Right kidney (tissue), 1 donor: ENCODE measurements around the gene PLXND1.

ENCODE experiments used
- DNase-seq: peaks from one replicate; pipeline ENCODE4 v3.0.0-alpha.2; 2016

Gene PLXND1

DNA sequence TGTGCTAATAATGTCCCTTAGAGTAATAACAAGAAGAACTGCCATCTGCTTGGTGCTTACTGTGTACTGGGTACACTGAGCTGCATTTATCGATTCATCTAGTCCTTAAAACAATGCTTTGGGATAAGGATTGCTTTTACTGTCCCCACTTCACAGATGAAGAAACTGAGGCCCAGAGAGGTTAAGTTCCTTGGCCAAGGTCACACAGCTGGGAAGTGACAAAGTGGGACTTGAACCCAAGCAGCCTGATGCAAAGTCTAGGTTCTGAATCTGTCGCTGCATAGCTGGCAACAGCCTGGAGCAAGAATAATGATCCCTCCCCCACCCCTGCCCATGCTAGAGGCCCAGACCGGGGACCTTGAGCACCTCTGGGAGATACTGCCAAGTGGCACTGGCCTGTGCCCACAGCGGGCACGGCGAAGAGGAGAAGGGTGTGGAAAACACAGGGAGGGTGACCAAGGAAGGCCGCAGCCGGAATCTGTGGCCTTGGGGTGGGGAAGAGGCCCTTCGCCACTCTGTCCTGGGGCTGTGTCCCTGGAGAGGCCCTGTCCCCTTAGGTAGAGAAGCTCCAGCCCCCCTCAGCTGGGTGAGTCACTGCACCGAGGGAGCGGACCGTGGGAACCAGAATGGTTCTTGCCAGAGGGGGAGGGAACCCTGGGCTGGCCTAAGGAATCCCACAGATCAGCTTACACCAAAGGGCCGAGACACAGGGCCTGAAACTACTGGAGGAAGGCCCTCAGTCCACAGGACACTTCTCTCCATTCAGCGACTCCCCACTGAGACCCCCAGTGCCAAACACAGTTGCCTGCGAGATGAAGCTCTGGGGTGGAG lies 3.5 kb downstream of the PLXND1 start:
- no peak for DNase-seq

DNA sequence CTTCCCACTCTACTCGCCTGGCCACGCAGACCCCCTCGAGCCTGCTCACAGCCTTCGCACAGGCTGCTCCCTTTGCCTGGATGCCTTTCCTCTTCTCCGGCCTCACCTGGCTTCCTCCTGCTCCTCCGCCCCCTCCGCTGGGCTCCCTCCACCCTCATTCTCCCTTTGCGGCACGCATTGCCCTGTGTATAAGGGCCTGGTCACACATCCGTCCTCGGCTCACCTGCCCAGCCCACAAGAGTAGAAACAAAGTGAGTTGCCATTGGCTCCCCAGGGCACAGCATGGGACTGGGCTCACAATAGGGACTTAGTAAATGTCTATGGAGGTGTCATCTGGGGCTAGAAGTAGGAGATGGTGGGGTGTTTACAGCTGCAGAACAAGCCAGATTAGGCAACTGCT lies 4.2 kb downstream of the PLXND1 start:
- no peak for DNase-seq

DNA sequence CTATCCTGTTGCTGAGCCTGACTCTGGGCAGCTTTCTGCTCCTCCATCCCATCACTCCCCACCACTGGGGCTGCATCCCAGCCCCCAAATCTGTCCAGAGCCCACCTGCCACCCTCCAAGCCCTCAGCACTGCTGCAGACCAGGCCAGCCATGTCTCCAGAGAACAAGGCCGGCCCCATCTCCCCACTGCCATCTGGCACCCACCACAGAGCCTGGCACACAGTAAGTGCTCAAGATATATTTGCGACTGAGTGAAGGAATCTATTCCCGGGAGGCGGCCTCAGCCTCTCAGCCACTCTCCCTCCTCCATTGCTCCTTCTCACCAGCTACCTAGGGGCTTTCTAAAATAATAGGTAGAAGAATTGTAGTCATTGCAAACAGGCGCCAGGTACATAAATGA lies 4.8 kb downstream of the PLXND1 start:
- no peak for DNase-seq

DNA sequence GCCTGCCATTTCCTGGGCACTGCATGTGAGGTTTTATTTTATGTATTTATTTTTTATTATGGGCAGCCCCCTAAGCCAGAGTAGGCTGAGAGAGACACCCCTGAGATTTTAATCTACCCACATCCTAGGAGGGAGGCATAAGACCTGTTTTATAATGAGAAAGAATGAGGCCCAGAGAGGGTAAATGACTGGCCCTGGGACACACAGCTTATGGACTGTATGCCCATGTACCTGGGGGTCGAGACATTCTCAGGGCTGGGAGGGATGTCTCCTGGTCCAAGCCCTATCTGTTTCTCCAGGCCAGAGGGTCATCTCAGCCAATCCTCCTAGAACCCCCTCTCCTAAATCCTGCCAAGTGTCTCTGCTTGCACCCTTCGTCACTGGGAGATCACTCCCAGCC lies 6.1 kb downstream of the PLXND1 start:
- no peak for DNase-seq

DNA sequence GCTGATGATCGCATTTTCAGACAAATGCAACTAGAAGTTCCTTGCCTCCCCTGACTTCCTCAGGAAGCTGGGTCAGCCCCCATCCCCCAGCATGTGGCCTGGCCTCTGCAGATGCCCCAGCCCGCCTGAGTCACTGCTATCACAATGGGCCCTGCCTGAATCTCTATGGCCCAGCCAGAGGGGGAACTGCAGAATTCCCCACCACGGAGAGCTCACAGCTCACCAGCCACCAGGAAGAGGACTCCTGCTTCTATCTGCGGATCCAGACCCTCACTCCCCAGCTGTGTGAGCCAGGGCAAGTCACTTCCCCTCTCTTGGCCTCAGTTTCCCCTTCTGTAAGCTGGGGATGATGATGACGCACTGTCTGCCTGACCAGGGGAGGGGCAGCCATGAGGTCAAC lies 6.9 kb downstream of the PLXND1 start:
- no peak for DNase-seq

DNA sequence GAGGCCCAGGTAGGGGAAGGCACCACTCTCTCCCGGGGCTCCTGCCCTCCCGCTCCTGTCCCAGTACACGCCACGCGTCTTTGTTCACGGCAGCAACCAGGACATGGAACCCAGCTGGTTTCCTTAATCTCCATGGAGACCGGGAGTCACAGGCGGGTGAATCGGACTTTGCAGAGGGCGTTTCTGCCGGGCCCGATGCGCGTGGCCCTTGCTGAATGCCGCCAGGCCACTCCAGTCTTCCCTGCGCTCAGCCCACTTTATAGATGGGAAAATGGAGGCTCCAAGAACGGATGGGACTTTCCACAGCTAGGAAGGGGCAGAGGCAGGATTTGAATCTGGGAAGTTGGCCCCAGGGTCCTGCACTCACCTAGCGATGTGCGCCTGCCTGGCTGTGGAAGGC lies 7.4 kb downstream of the PLXND1 start:
- no peak for DNase-seq

DNA sequence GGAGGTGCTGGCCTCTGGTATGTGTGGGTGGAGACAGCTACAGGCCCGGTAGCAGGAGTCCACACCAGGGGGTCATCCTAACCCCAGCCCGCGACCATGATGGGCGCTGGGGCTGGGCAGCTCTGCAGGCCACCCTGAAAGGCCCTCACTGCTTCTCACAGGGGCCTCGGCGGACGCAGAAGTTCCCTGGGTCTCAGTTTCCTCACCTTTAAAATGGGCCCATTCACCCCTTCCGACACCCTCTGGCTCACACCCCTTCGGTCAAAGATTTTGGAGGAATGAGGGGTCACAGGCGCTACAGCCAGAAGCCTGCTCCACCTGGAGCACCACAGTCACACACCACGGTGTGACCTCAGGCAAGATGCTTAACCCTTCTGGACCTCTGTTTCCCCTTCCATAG lies 8.0 kb downstream of the PLXND1 start:
- DNase-seq = no peak

DNA sequence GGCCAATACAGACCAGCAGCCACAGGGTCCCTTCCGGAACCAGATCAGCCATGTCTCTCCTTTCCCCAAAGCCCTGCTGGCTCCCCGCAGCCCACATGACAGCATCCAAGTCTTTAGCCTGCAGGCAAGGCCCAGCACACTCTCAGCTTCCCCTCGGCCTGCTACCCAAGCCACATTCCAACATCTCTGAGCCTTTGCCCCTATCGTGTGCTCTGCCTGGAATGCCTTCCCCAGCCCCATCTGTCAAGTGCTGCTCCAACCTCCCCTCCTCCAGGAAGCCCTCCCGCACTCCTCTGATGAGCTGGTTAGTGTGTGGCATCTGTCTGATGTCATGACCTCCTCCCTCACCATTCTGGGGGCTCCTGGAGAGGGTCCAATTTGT lies 8.5 kb downstream of the PLXND1 start:
- DNase-seq = no peak

DNA sequence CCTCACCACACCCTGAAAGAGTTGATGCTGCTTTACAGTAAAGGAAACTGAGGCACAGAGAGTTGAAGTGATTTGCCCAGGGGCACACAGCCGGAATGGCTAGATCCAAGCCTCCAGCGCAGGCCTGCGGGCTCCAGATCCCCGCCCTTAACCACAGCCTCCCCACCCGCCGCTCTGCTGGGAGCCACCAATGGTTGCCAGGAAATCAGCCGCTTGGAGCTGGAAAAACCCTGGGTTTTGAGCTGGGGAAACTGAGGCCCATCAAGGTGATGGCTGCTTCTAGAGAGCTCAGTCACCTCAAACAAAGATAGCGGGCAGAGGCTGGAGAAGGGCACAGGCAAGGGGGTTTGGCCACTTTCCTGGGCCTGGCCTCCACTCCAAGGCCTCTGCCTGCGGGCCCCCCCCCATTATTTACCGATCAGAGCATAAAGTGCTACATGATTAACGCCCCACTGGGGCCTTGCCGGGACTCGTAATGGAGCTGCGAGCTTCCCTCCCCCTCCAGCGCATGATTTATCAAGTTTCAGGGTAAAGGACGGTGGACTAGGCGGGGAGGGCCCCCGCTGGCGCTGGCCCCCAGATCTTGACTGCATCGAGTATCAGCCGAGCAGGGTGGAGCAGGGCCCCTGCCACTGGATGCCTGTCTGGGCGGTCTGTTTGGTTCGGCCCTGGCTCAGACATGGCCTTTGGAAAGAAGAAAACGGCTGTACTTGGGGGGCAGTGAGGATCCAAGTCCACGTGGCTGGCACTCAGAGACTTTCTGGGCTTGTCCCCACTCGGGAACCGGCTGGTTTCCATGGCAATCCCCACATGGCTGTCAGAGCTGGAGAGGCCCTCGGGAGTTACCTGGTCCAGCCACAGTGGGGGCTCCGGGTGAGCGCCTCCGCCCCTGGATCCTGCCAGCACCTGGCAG lies 9.1 kb downstream of the PLXND1 start:
- peak; percentile 70 for DNase-seq

DNA sequence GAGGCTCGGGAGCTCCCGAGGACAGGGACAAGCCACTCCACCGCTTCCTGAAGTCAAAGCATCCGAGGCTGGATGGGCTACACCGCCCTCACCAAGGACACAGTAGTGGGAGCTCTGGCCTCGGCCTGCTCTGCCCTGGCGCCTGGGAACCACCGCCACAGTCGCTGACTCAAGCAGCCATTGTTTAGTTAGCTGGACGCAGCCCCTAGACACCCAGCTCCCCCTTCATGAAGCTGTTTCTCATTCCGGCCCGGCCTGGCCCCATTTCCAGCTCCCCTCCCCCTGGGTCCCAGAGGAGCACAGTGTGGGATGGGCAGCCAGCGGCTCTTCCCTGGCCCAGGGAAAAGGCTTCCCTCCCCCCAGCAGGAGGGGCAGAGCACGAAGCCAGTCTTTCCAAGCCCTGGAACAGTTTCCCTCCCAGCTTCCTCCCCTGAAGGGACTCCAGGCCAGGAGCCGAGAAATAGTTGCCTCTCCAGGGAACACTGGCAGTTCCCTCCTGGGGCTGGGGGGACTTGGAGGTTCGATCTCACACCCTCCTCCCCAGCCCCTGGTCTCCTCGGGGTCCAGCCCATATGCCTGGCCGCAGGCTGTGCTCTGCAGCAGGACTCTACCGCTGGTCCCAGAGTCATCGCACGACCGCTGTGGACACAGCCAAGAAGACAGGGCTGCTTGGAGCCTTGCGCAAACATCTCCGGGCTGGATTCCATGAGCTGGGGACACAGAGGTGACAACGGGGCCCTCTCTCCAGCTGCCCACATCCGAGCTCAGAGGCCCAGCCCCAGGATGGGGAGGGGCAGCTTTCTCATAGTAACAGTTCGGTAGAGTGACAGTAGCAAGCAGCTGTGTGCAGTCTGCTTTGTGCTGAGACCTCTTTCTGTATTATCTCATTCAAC lies 10.0 kb downstream of the PLXND1 start:
- DNase-seq = peak; percentile 82

DNA sequence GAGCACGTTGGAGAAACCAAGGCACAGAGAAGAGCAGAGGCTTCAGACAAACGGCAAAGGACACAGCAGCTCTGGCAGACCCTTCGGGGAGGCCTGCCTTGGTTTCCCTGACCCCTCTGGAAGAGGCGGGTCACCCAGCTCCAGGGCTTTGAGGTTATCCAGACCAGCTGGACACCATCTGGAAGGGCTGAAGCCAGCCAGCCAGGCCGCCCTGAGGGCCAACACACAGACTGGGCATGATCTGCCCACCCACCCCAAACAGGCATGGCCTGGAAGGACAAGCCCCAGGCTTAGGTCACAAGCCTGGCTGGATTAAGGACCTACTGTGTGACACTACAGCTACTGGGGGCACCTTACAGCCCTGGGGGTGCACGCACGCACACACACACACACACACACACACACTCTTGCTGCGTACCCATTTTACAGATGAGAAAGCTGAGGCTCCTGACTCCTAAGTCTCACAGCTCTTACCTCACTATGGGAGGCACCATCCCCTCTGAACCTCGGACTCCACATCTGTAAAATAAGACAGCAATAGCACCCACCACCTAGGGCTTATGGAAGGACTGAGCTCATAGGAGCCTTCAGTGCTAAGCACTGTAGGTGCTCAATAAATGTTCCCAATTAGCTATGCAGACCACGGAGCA lies 10.8 kb downstream of the PLXND1 start:
- no peak for DNase-seq

DNA sequence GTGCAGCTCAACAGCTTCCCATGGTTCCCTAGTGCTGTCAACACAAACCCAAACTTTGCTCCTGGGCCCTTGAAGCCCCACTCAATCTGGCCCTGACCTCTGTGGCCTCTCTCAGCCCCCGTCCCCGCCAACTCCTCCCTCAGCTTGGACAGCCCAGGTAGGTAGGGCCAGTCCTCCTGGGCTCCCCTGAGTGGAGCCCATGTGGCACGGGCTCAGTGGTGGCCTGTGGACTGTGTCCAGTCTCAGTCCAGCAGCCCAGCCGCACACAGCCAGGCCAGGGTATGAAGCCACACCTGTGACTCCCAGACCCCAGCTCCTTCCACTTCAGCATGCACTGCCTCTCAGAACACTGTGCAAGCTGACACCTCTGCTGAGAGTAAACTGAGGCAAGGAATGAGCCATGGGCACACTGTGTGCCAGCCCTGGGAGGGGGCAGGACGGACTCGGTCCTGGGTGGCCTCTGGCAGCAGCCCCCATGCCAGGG lies 11.5 kb downstream of the PLXND1 start:
- DNase-seq = no peak

DNA sequence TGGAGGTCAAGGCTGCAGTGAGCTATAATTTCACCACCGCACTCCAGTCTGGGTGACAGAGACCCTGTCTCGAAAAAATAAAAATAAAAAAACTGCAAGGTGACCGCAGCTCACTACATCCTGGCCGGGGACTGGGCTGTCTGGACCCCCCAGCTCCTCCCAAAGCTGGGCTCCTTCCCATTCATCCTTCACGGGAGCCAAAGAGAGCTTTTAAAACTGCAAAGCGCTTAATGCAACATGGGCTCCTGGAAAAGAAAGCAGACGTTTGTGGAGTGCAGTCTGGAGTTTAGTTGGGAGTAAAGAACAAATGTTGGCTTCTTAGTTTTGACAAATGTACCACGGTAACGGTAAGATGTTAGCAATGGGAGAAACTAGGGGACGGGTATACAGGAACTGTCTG lies 12.1 kb downstream of the PLXND1 start:
- no peak for DNase-seq

DNA sequence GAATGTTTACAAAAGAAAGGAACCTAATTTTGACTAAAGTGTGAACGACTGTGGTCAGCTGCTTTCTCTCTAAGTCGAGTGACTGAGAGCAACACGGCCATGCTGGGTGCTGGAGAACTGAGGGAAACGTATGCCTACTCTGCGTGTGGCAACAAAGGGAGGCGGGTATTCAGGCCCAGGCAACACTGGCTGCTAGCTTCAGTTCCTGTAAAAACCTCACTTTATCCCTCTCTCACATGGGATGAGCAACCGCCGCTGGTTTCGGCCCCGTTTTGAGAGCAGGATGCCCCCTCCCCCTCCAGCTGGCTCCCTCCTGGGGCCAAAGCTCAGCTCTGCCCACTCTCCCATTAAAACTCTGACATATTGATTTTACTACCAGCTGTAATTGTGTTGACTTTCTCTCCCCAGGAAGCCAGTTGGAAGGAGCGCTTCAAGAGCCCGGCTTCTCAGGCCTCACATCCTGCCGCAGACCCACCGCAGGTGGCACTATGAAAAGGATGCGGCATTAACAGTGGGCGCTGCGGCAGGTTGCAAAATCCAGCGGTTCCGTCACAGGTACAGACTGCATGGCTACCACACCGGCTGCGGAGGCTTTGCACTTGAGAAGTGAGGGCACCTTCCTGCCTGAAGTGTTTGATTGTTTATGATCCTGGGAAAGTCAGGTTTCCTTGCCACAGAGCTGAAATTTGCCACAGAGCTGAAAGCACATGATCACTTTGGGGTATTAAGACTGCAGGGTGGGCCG lies 12.7 kb downstream of the PLXND1 start:
- DNase-seq = peak; percentile 58

DNA sequence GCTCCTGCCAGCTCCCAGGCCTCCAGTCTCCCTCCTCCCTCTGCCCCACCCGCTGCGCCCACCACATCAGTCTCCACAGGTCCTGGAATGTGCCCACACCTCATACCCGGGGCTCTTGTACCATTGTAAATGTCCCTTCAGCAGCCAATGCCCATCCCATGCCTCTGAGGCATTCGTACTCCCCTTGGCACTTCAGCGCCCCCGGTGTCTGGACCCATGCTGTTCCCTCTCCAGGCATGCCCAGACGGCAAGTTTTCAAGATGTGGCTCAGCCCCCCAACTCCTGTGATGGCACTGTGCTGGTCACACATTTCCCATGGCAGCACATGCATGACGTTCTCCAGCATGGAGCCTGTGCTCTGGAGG lies 13.3 kb downstream of the PLXND1 start:
- no peak for DNase-seq

DNA sequence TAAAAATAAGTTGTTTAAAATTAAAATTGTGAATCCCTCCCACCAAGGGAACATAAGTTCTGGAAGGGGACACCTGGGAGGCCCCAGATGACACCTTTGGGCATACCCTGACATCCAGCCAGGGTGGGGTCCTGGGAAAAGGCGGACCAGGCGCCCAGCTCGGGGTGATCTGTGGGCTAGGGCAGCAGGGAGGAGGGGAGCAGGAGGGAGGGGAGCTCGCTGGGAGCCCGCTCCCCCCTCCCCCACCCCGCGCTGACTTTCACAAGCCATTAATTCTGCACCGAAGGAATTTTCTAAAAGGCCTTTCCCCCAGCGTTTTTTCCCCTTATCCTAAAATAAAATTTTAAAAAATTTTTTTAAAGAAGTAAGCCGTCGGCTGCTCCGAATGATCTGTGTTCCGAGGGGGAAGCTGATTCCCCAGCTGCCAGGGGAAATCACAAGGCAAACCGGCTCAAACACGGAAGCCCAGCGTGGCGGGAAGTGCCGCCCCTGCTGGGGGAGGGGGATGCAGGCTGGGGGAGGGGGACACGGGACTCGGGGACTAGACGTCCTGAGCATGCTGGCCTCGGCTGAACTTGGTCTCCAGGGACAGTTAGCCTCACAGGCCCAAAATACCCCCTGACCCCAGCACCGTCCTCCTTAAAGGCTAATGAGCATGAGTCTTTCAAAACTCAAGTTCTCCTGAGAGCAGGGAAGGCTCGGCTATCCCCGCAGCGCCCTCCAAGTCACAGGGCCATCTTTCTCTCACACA lies 13.9 kb downstream of the PLXND1 start:
- peak; percentile 72 for DNase-seq

DNA sequence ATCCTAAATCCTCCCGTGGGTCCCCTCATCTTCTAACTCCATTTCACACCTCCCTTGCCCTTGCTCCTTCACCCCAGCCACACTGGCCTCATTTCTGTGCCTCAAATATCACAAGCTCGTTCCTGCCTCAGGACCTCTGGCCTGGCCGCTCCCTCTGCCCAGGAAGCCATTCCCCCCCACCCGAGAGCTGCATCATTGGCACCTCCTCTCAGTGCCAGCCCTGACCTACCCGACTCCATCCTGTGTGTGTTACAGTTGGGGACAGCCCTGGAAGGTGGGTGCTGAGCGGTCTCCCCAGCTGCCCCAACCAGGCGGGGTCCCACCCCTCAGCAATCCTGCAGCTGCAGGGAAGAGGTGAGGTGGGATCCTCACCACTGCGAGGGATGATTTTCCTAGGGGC lies 14.5 kb downstream of the PLXND1 start:
- no peak for DNase-seq

DNA sequence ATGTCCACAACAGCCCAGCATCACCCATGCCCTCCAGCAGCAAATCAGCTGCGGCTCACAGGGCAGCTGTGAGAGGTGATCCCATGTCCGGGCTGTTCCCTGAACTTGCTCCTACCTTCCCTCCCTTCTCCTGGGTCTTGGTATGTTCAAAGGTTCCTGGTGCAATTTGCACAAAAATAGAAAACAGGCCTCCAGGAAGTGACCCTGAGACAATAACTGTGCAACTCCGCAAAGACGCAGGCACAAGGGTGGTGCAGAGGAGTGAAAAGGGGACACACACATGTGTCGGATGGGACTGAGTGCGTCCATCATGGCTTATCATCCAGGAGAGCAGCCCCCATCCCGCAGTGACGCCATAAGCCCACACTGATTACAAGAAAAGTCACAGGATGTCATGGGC lies 16.3 kb downstream of the PLXND1 start:
- no peak for DNase-seq

DNA sequence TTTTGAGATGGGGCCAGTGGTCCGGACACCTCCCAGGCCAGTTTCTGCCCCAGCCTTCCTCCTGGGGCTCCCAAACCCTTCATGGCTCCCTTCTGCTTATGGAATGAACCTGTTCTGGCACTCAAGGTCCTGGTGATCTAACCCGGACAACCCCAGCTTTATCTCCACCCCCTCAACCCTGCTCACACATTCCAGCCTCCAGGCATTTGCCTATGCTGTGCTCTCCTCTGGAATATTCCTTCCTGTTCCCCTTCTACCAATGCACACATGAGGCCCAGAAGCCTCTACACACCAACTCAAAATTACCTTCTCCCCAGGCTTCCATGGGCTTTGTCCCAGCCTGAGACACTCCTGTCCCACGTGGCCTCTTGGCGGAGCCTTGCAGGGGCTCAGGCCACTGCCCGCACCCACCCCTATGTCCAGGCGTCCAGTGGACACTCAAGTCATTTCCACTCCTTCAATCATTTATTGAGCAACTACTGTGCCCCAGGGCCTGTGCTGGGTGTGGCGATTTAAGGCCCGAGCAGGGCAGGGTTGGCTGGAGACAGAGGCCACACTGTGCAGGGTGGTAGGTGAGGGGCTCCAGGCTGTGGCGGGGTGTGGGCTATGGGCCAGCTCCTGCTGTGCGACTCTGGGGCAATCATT lies 18.8 kb downstream of the PLXND1 start:
- DNase-seq = no peak
